ENCODE measurements around the gene ZNG1F.
"Not testable (repeated sequence)": the region's sequence is repeated elsewhere in the genome, so short reads cannot be mapped to it uniquely, and the experiment has no call there.

ZNG1F gene

GRCh38 chr9:41087157-41087780 lies 101.8 kb downstream of the ZNG1F start:
- DNase-seq (ENCODE audit: low spot score); FAIRE-seq: not testable (repeated sequence)

- not testable (repeated sequence) for FAIRE-seq; DNase-seq (ENCODE audit: low spot score)
These were observed 102.4 kb downstream of the ZNG1F start for GRCh38 chr9:41086685-41087084.

GRCh38 chr9:41086215-41086614 lies 102.9 kb downstream of the ZNG1F start:
- not testable (repeated sequence) for DNase-seq (ENCODE audit: low spot score); FAIRE-seq

- FAIRE-seq; DNase-seq (ENCODE audit: low spot score): not testable (repeated sequence)
These were observed 106.8 kb downstream of the ZNG1F start for GRCh38 chr9:41082358-41082757.

Measured in RCC 7860 (cell line).